Skeletal muscle tissue (tissue), 4 donors: ENCODE results near the gene CDC34. TPM values are rescaled to one million over a fixed set of nuclear protein-coding genes. Genes with fewer than 3 reads are reported as not detected.

ENCODE experiments used
- H3K27ac ChIP-seq: one replicate; pipeline ENCODE4 v1.7.0; 2013; ENCODE audit warnings: mild to moderate bottlenecking, low read depth, low read length, inconsistent platforms
- H3K27me3 ChIP-seq, 3 donors: one replicate each; pipeline ENCODE4 v1.7.0; 2013; ENCODE audit warnings: low read length in 3 of 3; ENCODE audit not compliant: control insufficient read depth in 3 of 3, insufficient read depth in 3 of 3
- H3K36me3 ChIP-seq, 3 donors: one replicate each; pipeline ENCODE4 v1.7.0; 2013; ENCODE audit warnings: low read length in 3 of 3; ENCODE audit not compliant: control insufficient read depth in 3 of 3, insufficient read depth in 3 of 3
- H3K4me1 ChIP-seq, 3 donors: one replicate each; pipeline ENCODE4 v1.7.0; 2013; ENCODE audit warnings: low read length in 3 of 3, mild to moderate bottlenecking in 3 of 3; ENCODE audit not compliant: control insufficient read depth in 3 of 3, insufficient read depth in 3 of 3
- H3K4me3 ChIP-seq, 3 donors: one replicate each; pipeline ENCODE4 v1.7.0; 2013; ENCODE audit warnings: low read length in 3 of 3
- H3K9ac ChIP-seq, 3 donors: one replicate each; pipeline ENCODE4 v1.7.0; 2013; ENCODE audit warnings: low read length in 3 of 3, mild to moderate bottlenecking in 3 of 3, moderate library complexity in 2 of 3, low read depth in 1 of 3
- H3K9me3 ChIP-seq, 3 donors: one replicate each; pipeline ENCODE4 v1.7.0; 2013; ENCODE audit warnings: low read length in 3 of 3; ENCODE audit not compliant: control insufficient read depth in 3 of 3
- total RNA-seq: library from RNA; depleted of rRNA; stranded (reverse); fragments of >200 nt; gene quantifications from one replicate; pipeline ENCODE4 v1.2.3, GENCODE V29; 2014
- donor health status: Osteomylitis.

The CDC34 gene
- total RNA-seq, 1 donor from 2014 or later: 73.1 TPM

DNA sequence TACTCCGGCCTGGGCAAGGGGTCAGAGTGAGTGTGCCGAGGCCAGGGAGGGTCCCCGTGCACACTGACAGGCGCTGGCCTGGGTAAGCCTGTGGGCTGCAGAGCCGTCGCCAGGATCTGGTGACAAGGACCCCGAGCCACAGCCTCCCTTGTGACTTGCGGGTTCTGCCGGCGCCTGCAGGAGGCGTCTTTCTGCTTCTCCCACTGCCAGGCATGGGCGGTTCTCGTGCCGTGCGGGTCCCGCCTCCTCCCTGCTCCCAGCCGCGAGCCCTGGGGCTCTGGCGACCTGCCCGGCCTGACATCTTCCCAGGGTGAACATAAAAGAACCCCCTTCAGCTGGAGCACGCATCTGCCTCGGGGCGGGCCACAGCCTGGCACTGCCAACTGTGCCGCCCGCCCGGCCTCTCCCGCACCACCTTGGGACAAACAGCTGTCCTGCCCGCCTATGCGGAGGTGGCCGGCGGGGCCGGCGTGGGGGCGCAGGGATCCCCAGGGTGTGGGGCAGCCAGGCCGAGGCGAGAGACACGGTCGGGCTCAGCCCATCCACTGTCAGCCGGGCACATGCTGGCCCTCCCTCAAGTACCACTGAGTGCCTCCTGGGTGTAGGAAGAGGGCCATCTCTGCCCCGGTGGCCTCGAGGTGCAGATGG lies 56.7 kb downstream of the CDC34 start:
- Histone ChIP-seq H3K4me1 (peaks cover 0 to 11% (median 3%) of the 10 kb centered on the region in 3 donors), H3K27me3 (peaks cover 37 to 49% (median 42%) of the 10 kb centered on the region in 3 donors), H3K4me3 (no peak overlapping the region), H3K27ac (no peak overlapping the region), H3K9ac (no peak overlapping the region), H3K36me3 (peaks cover 0 to 3% (median 2%) of the 10 kb centered on the region in 3 donors), H3K9me3 (no peaks in the 10 kb centered on the region)

GRCh38 chr19:588741-589692 lies 57.5 kb downstream of the CDC34 start:
- no peak overlapping the region for H3K27ac ChIP-seq

GRCh38 chr19:589693-590395 lies 58.3 kb downstream of the CDC34 start, which contains the start of gene HCN2:
Gene HCN2, plus strand, starts transcription at chr19:589881. Its CDS starts 65 bp downstream, at chr19:589946.
- no peak within 1 kb of the TSS for H3K27ac ChIP-seq

More at GRCh38 chr19:588741-589692, 57.5 kb downstream of the CDC34 start:
- Histone ChIP-seq H3K4me3 (no peak overlapping the region), H3K36me3 (no peaks in the 10 kb centered on the region), H3K27me3 (peaks cover 37 to 49% (median 46%) of the 10 kb centered on the region in 3 donors), H3K9me3 (no peaks in the 10 kb centered on the region), H3K4me1 (peaks cover 0 to 3% (median 3%) of the 10 kb centered on the region in 3 donors), H3K9ac (no peak overlapping the region)

DNA sequence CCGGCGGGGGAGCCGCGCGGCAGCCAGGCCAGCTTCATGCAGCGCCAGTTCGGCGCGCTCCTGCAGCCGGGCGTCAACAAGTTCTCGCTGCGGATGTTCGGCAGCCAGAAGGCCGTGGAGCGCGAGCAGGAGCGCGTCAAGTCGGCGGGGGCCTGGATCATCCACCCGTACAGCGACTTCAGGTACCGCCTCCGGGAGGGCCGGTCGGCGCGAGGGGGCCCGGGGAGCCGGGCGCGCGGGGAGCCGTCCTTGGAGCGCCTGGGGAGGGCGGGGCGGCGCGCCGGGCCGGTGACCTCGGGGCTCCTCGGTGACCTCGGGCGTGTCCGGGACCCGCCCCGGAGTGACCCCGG lies 58.8 kb downstream of the CDC34 start:
- H3K9ac ChIP-seq: no peak overlapping the region
- H3K27me3 ChIP-seq: peaks cover 41 to 55% (median 50%) of the 10 kb centered on the region in 3 donors
- H3K9me3 ChIP-seq: no peaks in the 10 kb centered on the region
- no peaks in the 10 kb centered on the region for H3K36me3 ChIP-seq
- H3K27ac ChIP-seq: no peak overlapping the region
- H3K4me1 ChIP-seq: peaks cover 0 to 3% (median 0%) of the 10 kb centered on the region in 3 donors
- H3K4me3 ChIP-seq: no peak overlapping the region

More at GRCh38 chr19:589693-590395, 58.3 kb downstream of the CDC34 start, which contains the start of gene HCN2:
- Histone ChIP-seq H3K4me1 (peaks cover 0 to 3% (median 0%) of the 10 kb centered on the region in 3 donors), H3K9me3 (no peaks in the 10 kb centered on the region), H3K9ac (no peak within 1 kb of the TSS), H3K27me3 (peaks cover 41 to 52% (median 48%) of the 10 kb centered on the region in 3 donors), H3K4me3 (no peak within 1 kb of the TSS), H3K36me3 (no peaks in the 10 kb centered on the region)

- no peak overlapping the region for H3K9ac ChIP-seq
- H3K36me3 ChIP-seq: no peaks in the 10 kb centered on the region
- no peaks in the 10 kb centered on the region for H3K9me3 ChIP-seq
- peaks cover 0 to 3% (median 0%) of the 10 kb centered on the region in 3 donors for H3K4me1 ChIP-seq
- peaks cover 40 to 56% (median 48%) of the 10 kb centered on the region in 3 donors for H3K27me3 ChIP-seq
- H3K27ac ChIP-seq: no peak overlapping the region
- no peak overlapping the region for H3K4me3 ChIP-seq
Measured at GRCh38 chr19:590750-591098, 59.2 kb downstream of the CDC34 start.

DNA sequence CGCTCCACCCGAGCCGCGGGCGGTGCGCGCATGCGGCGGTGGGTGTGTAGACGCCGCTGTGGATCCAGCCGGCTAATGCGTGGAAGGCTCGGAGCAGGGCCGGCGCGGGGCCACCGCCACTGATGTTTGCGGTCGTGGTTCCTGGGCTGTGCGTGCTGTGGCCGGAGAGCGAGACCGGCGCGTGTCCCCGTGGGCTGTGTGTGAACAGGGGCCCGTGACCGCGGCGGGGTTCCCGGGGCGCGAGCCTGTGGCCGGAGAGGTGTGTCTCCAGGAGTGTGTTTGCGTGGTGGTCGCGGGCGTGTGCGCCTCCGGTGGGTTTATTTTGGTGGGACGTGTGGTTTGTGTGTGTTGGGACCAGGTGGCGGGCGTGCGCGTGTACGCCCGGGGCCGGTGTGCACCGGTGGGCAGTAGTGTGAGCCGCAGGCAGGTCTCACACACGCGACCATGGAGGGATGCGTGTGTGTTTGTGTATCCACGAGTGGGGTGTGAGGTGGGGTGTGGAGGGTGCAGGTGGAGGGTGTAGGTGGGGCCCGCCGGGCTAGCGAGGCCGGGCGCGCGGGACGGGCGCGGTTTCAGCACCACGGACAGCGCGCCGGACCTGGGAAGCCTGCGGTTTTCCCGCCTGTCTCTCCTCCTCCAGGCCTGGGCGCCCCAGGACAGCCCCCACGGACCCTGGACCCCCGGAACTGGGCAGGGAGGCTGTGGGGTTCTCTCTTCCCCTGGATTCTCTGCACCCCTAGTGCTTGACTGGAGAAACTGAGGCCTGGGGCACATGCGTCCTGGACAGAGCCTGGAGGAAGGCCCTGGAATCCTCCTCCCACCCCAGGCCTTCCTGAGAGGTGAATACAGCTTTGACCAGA lies 59.8 kb downstream of the CDC34 start:
- no peaks in the 10 kb centered on the region for H3K9me3 ChIP-seq
- H3K9ac ChIP-seq: no peak overlapping the region
- peaks cover 37 to 62% (median 46%) of the 10 kb centered on the region in 3 donors for H3K27me3 ChIP-seq
- no peak overlapping the region for H3K27ac ChIP-seq
- H3K4me1 ChIP-seq: peaks cover 0 to 3% (median 0%) of the 10 kb centered on the region in 3 donors
- H3K4me3 ChIP-seq: no peak overlapping the region
- H3K36me3 ChIP-seq: no peaks in the 10 kb centered on the region

Other genes with a start within 250 kb of the CDC34 start
- 1.0 TPM for gene PLPP2, start 240.4 kb upstream of the CDC34 start, total RNA-seq
- 3.7 TPM for gene MIER2, start 187.0 kb upstream of the CDC34 start, total RNA-seq
- gene C2CD4C, start 122.6 kb upstream of the CDC34 start, total RNA-seq: 0.52 TPM
- gene SHC2, start 70.7 kb upstream of the CDC34 start, total RNA-seq: 7.8 TPM
- 2.6 TPM for gene MADCAM1, start 35.3 kb upstream of the CDC34 start, total RNA-seq
- 24.5 TPM for gene TPGS1, start 24.3 kb upstream of the CDC34 start, total RNA-seq
- not detected for gene GZMM, start 12.3 kb downstream of the CDC34 start, total RNA-seq
- gene BSG, start 40.8 kb downstream of the CDC34 start, total RNA-seq: 144 TPM
- gene HCN2, start 58.1 kb downstream of the CDC34 start, total RNA-seq: not detected
- gene POLRMT, start 101.8 kb downstream of the CDC34 start, total RNA-seq: 17.7 TPM
- gene FGF22, start 108.1 kb downstream of the CDC34 start, total RNA-seq: not detected
- gene RNF126, start 131.5 kb downstream of the CDC34 start, total RNA-seq: 12.0 TPM
- gene FSTL3, start 144.6 kb downstream of the CDC34 start, total RNA-seq: 7.3 TPM
- gene PRSS57, start 163.7 kb downstream of the CDC34 start, total RNA-seq: not detected
- 13.0 TPM for gene PALM, start 177.2 kb downstream of the CDC34 start, total RNA-seq
- gene MISP, start 219.4 kb downstream of the CDC34 start, total RNA-seq: not detected